GM18867 (cell line): ENCODE data around the gene MCU.
"Not testable (repeated sequence)": the region's sequence is repeated elsewhere in the genome, so short reads cannot be mapped to it uniquely, and the experiment has no call there.

ENCODE experiments used
- ATAC-seq: cut with Tn5 transposase; IDR thresholded peaks from one replicate; pipeline ENCODE4 v1.9.1; 2021; ENCODE audit warnings: mild to moderate bottlenecking, moderate library complexity; ENCODE audit not compliant: unreplicated experiment

Gene MCU

DNA sequence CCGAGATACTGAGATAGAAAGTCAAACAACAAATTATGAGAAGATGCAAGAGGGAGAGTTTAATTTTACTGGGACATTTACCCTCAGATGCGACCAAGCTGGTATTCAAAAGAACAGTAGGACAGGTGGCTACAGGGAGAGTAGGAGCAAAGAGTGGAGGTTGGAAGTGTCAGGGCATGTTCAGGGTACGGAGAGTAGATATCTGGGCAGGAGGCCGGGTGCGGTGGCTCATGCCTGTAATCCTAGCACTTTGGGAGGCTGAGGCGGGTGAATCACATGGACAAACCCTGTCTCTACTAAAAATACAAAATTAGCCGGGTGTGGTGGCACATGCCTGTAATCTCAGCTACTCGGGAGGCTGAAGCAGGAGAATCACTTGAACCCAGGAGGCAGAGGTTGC lies 5.5 kb upstream of the MCU start:
- ATAC-seq = not testable (repeated sequence)

DNA sequence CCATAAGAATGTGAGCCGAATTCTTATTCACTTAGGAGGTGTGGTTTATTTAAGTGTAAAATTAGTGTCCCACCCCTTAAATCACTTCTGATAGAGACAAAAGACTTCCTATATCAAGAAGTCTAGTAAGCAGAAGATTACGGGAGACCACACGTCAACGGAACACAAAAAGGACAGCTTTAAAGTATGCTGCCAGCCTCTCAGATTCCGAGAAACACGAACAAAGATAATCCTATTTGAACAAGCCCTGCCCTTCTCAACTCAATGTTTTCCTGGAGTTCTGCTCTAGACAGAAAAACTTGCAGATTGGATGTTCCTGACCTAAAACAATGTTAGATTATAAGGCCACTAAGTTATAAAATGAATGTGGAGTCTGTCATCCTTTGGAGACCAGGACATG lies 4.9 kb upstream of the MCU start:
- no peak for ATAC-seq

GRCh38 chr10:72688208-72688651 lies 3.7 kb upstream of the MCU start:
- no peak for ATAC-seq

GRCh38 chr10:72689660-72690059 lies 2.3 kb upstream of the MCU start:
- ATAC-seq = no peak

- ATAC-seq = no peak
These were observed 1.7 kb upstream of the MCU start for GRCh38 chr10:72690071-72690755.

- ATAC-seq = no peak
These were observed 477 bp upstream of the MCU start for GRCh38 chr10:72691470-72691862.

GRCh38 chr10:72692744-72692993 lies 726 bp downstream of the MCU start:
- ATAC-seq = peak; percentile 26

DNA sequence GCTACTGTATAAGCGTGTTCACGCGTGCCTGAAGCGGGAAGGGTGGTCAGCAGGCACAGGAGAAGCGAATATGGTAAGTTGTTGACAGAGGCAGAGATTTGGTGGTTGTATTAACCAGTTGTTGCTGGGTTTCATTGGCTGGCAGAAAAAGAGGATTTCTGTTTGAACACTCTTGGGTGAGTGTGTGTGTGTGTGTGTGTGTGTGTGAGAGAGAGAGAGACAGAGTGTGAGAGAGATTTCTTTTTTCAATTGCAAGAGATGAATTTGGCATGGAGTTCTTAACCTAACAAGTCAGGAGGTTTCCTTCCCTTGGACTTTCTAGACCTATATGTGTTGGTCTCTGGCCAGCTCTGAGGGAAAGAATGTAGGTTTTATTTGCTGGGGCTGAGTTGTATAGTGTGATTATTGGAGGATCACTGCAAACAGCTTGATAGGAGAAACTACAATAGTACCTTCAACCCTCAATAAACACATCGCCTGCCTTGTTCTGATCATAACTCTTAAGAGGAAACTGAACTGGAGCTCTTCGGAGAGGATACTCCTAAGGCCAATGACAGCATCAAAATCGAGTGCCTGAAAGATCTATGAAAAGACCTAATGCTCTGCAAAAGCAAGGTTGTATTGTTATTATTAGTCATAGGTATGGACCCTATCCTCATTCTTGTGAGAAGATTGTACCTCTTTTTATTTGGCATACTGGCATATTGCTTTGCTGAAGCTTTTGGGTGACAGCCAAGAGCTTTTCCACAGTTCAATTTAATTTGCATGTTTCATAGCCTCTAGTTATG lies 1.2 kb downstream of the MCU start:
- ATAC-seq = no peak

- no peak for ATAC-seq
These were observed 2.8 kb downstream of the MCU start for GRCh38 chr10:72694476-72695369.

DNA sequence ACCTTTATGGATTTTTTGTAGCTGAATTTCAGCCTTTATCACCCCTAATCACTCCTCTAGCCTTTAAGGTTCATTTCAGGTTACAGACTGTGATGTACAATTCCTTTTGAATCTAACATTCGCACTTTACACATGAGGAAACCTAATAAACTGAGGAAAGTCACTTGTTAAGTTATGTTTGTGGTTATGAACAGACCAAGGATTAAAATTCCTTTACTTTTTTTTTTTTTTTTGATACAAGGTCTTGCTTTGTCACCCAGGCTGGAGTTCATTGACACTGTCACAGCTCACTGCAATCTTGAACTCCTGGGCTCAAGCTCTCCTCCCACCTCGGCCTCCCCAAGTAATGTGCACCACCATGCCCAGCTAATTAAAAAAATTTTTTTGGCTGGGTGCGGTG lies 3.6 kb downstream of the MCU start:
- ATAC-seq = no peak

DNA sequence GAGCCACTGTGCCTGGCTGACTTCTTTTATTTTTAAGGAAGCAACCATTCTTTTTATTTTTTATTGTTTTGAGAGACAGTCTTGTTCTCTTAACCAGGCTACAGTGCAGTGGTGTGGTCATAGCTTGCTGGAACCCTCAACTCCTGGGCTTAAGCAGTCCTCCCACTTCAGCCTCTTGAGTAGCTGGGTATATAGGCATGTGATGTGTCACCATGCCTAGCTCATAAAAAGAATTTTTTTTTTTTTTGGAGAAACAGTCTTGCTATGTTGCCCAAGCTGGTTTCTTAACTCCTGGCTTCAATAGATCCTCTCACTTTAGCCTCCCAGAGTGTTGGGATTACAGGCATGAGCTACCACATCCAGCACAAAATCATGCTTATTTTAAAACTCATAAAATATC lies 5.8 kb downstream of the MCU start:
- ATAC-seq = no peak

DNA sequence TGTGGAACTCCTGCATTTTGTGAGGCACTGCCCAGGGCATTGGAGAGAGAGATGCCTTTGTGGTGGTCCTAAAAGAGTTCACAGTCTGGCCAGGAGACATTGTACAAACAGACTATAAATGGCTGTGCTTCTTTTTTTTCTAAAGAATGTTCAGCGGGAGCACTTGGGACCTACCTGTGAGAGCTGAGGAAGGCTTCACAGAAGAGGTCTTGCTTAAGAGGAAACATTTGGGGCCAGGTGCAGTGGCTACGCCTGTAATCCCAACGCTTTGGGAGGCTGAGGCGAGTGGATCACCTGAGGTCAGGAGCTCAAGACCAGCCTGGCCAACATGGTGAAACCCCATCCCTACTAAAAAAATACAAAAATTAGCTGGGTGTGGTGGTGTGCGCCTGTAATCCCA lies 10.5 kb downstream of the MCU start:
- not testable (repeated sequence) for ATAC-seq

DNA sequence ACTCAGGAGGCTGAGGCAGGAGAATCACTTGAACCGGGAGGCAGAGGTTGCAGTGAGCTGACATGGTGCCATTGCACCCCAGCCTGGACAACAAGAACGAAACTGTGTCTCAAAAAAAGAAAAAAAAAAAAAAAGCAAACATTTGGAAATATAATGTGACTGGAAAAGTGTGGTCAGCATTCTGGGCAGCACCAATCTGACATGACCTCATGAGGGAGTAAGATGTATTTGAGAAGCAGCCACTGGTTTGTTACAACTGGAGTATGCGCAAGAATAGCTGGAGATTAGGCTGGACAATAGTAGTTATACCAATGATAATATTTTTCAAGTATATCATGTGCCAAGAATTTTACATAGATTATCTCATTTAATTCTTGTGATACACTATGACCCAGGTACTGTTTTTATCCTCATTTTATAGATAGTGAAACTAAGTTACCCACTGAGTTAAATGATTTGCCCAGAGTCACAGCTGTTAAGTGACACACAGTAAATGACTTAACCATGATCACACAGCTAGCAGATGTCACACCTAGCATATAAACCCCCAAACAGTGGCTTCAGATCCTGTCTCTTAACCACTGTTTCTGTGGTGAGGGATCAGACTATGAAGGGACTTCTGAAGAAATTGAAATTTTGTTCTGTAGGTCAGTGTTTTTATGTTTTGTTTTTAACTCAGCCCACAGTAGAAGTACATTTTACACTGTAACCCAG lies 11.1 kb downstream of the MCU start:
- ATAC-seq = peak; percentile 81

GRCh38 chr10:72704117-72704516 lies 12.2 kb downstream of the MCU start:
- no peak for ATAC-seq

DNA sequence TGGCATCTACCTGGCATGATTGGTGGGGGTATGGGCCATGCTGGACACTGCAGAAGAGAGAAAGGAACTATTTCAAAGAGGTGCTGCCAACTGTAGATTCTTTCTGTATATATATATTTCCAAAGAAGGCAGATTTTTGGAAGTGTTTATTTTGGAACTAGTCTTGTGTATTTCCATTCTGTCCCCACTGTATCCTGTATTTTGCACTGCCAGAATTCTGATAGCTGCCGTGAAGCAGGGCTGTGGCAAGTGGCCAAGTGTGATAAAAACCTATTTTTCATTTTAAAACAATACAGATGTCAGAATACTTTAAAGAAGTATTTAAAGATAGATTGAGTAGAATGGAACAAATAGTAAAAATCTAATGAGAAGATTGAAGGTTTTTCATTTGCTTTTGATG lies 17.1 kb downstream of the MCU start:
- no peak for ATAC-seq

DNA sequence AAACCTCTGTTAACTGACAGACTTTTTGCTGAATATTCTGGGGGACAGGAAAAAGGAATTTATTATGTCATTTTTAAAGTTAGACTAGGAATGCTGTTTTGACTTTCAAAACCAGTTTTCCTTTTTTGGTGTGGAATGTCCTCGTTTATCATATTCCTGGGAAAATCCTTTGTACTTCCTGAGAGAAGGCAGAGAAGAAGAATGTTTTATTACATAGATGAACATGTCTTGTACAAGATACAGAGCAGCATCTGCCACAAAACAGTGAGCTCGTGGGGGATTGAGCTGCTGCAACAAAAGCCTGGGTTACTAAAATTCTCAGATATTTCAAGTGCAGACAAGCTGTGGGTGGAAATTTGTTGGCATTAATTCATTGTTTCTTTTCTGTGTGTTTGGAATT lies 20.2 kb downstream of the MCU start:
- no peak for ATAC-seq

DNA sequence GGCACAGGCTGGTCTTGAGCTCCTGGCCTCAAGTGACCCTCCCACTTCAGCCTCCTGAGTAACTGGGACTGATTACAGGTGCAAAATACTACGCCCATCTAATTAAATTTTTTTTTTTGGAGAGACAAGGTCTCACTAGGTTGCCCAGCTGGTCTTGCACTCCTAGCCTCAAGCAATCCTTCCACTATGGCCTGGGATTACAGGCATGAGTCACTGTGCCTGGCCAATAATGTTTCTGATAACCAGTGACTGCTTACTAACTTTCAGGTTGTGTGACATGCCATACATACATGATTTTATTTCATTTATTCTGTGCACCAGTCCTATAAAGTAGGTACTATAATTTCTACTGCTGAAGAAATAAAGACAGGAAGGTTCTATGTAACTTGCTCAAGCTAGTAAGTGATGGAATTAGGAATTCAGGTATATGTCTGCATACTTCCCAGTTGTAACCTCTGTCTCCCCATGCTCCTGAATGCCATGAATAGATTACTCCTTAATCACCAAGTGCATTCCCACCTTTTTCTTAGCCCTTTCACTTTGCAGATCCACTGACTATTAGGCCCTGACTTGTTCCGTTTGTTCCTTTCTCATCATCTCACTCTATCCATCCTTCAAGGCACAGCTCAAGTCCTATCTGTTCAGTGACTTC lies 28.1 kb downstream of the MCU start:
- no peak for ATAC-seq

DNA sequence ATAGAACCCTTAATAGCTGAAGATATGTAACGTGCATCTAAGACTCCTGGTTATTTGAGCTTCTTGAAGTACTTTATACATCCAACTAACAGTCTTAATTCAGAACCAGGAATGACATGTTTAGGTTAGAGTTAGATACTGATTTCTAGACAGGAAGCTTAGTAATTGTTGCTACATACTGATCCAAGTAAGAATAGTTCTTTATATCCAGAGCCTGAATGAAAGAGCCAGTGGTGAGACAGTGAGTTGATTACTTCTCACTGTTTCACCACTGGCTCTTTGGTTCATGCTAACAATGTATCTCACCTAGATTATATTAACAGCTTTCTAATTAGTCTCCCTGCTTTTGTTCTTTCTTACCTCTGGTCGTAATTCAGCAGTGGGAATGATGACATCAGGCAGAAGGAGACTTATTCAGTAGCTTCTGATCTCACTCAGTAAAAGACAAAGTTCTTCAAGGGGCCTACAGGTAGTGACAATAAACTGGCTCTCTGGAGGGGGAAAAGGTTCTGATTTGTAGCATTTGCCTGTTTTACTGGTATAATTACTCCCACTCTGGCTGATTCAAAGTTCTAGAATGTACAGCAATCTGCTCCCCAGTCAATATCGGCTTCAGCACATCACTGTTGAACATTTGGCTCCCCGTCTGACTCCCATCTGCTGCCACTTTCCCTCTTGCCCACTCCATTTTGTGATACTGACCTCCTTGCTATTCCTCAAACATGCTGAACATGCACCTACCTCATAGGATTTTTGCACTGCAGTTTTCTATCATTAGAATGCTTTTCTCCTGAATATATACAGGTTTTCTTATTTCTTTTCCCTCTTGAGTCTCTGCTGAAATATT lies 29.1 kb downstream of the MCU start:
- ATAC-seq = no peak

GRCh38 chr10:72727130-72727529 lies 35.2 kb downstream of the MCU start:
- ATAC-seq = no peak

- ATAC-seq = no peak
These were observed 36.5 kb downstream of the MCU start for GRCh38 chr10:72728462-72728861.
